ENCODE measurements around the gene BOD1L2.

Gene BOD1L2

GRCh38 chr18:57150828-57151227, 3.9 kb downstream of the BOD1L2 start:
- no peak for DNase-seq

- no peak for DNase-seq
These were observed 7.4 kb downstream of the BOD1L2 start for GRCh38 chr18:57154191-57154830.

GRCh38 chr18:57164401-57164800, 17.5 kb downstream of the BOD1L2 start:
- no peak for DNase-seq

- DNase-seq = no peak
These were observed 20.9 kb downstream of the BOD1L2 start for GRCh38 chr18:57167617-57168308.

GRCh38 chr18:57171026-57171425, 24.1 kb downstream of the BOD1L2 start:
- no peak for DNase-seq

- DNase-seq = no peak
These were observed 28.6 kb downstream of the BOD1L2 start for GRCh38 chr18:57175532-57175931.

GRCh38 chr18:57185434-57185833, 38.5 kb downstream of the BOD1L2 start:
- no peak for DNase-seq

- no peak for DNase-seq
These were observed 42.1 kb downstream of the BOD1L2 start for GRCh38 chr18:57188851-57189557.

GRCh38 chr18:57190026-57190425, 43.1 kb downstream of the BOD1L2 start:
- DNase-seq = no peak

- DNase-seq = no peak
These were observed 47.2 kb downstream of the BOD1L2 start for GRCh38 chr18:57194070-57194469.

- no peak for DNase-seq
These were observed 47.7 kb downstream of the BOD1L2 start for GRCh38 chr18:57194622-57195021.

GRCh38 chr18:57195341-57195740, 48.5 kb downstream of the BOD1L2 start:
- DNase-seq = no peak

GRCh38 chr18:57197261-57197660, 50.4 kb downstream of the BOD1L2 start:
- no peak for DNase-seq

GRCh38 chr18:57198073-57198472, 51.2 kb downstream of the BOD1L2 start:
- no peak for DNase-seq

Data from NCI-H1417 treated with DMSO at 0.1 percent for 48 hours (cell line).